Measurements from ENCODE around the gene USP13. TPM values are rescaled to one million over a fixed set of nuclear protein-coding genes. Genes with fewer than 3 reads are reported as not detected.

Gene USP13
- total RNA-seq, 2 experiments from 2014 or later = 25.8 to 49.7 TPM

DNA sequence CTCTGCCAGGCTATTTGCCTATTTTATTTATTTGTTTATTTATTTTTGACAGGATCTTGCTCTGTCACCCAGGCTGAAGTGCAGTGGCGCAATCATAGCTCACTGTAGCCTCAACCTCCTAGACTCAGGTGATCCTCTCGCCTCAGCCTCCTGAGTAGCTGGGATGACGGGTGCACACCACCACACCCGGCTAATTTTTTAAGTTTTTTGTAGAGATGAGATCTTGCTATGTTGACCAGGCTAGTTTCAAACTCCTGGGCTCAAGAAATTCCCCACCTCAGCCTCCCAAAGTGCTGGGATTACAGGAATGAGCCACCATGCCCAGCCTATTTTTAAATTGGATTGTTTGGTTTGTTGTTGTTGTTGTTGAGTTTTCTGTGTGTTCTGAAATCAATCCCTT is 42.8 kb upstream of the USP13 start:
- Histone ChIP-seq H3K36me3 (ENCODE audit: insufficient read depth, low read length) (peaks cover 29% of the 10 kb centered on the region), H4K20me1 (ENCODE audit: insufficient read depth, low read length) (no peaks in the 10 kb centered on the region), H3K9me2 (ENCODE audit: insufficient read depth, low read length) (no peaks in the 10 kb centered on the region), H3K79me2 (ENCODE audit: insufficient read depth, low read depth, low read length) (peaks cover 67% of the 10 kb centered on the region), H3K4me3 (ENCODE audit: low read depth, low read length, poor library complexity, severe bottlenecking) (no peak overlapping the region), H3K27ac (ENCODE audit: low read depth, low read length, poor library complexity, severe bottlenecking) (no peak overlapping the region), H2AFZ (ENCODE audit: low read length) (no peak overlapping the region), H3K9me3 (ENCODE audit: low read length) (no peaks in the 10 kb centered on the region), H3K4me2 (ENCODE audit: low read length) (no peak overlapping the region), H3K4me1 (ENCODE audit: insufficient read depth, low read length, poor library complexity, severe bottlenecking) (peaks cover 53% of the 10 kb centered on the region)
- intact Hi-C loops (cut with micrococcal nuclease; ENCODE audit: unreplicated experiment) = no loop called here
- ChIA-PET POLR2A (interaction anchor here (0.7 to 2.3 kb wide), 3 partner anchors 45 to 258 kb away, joined by 3 to 10 read pairs (median 3); no protein-coding TSS in a partner anchor), CTCF (ENCODE audit: unreplicated experiment) (no interaction called here)
- BruUV-seq (replicated peaks) = no TSS peak
- DNase-seq (ENCODE audit: low spot score) = no peak
- TF ChIP-seq, protein P1, sequence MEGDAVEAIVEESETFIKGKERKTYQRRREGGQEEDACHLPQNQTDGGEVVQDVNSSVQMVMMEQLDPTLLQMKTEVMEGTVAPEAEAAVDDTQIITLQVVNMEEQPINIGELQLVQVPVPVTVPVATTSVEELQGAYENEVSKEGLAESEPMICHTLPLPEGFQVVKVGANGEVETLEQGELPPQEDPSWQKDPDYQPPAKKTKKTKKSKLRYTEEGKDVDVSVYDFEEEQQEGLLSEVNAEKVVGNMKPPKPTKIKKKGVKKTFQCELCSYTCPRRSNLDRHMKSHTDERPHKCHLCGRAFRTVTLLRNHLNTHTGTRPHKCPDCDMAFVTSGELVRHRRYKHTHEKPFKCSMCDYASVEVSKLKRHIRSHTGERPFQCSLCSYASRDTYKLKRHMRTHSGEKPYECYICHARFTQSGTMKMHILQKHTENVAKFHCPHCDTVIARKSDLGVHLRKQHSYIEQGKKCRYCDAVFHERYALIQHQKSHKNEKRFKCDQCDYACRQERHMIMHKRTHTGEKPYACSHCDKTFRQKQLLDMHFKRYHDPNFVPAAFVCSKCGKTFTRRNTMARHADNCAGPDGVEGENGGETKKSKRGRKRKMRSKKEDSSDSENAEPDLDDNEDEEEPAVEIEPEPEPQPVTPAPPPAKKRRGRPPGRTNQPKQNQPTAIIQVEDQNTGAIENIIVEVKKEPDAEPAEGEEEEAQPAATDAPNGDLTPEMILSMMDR (conservative IDR thresholded peaks at IDR 0.05; ENCODE audit: low read length) = no peak
- TF ChIP-seq EZH2phosphoT487 (IDR thresholded peaks at IDR 0.05; ENCODE audit: borderline replicate concordance, low read depth, low read length) = no peak

DNA sequence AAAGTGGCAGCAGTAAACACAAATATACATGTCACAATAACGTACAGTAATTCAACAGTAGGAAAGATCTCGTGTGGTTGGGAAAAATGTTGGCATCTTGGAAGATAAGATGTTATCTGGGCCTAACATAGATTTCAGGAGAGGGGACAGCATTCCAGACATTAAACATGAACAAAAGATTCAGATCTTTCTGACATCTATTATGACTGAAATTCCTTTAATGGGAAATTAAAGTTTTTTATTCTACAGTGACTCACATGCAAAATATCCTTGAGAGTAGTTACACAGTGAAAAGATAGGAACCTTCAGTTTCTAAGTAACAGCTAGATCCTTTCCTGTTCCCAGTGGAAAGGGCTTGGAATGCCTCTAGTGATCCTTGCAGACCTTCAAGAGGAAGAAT is 39.0 kb upstream of the USP13 start:
- H3K9me3 ChIP-seq (ENCODE audit: low read length) = no peaks in the 10 kb centered on the region
- intact Hi-C loops (cut with micrococcal nuclease; ENCODE audit: unreplicated experiment) = no loop called here
- POLR2A ChIA-PET = interaction anchor here (1.0 to 2.3 kb wide), 3 partner anchors 9 to 43 kb away, joined by 3 to 9 read pairs (median 4); partner anchors contain the start of genes MRPL47 and NDUFB5
- no peak overlapping the region for H2AFZ ChIP-seq (ENCODE audit: low read length)
- no peak overlapping the region for H3K4me2 ChIP-seq (ENCODE audit: low read length)
- TF ChIP-seq, protein P1 (conservative IDR thresholded peaks at IDR 0.05; ENCODE audit: low read length) = no peak
- no peaks in the 10 kb centered on the region for H4K20me1 ChIP-seq (ENCODE audit: insufficient read depth, low read length)
- H3K4me1 ChIP-seq (ENCODE audit: insufficient read depth, low read length, poor library complexity, severe bottlenecking) = peaks cover 19% of the 10 kb centered on the region
- H3K4me3 ChIP-seq (ENCODE audit: low read depth, low read length, poor library complexity, severe bottlenecking) = no peak overlapping the region
- no peak for DNase-seq (ENCODE audit: low spot score)
- peaks cover 31% of the 10 kb centered on the region; the same call in 1 of the 2 replicates for H3K79me2 ChIP-seq (ENCODE audit: insufficient read depth, low read depth, low read length)
- BruUV-seq (replicated peaks) = no TSS peak
- CTCF ChIA-PET (ENCODE audit: unreplicated experiment) = no interaction called here
- H3K36me3 ChIP-seq (ENCODE audit: insufficient read depth, low read length) = peaks cover 44% of the 10 kb centered on the region
- H3K9me2 ChIP-seq (ENCODE audit: insufficient read depth, low read length) = no peaks in the 10 kb centered on the region
- no peak overlapping the region for H3K27ac ChIP-seq (ENCODE audit: low read depth, low read length, poor library complexity, severe bottlenecking)

DNA sequence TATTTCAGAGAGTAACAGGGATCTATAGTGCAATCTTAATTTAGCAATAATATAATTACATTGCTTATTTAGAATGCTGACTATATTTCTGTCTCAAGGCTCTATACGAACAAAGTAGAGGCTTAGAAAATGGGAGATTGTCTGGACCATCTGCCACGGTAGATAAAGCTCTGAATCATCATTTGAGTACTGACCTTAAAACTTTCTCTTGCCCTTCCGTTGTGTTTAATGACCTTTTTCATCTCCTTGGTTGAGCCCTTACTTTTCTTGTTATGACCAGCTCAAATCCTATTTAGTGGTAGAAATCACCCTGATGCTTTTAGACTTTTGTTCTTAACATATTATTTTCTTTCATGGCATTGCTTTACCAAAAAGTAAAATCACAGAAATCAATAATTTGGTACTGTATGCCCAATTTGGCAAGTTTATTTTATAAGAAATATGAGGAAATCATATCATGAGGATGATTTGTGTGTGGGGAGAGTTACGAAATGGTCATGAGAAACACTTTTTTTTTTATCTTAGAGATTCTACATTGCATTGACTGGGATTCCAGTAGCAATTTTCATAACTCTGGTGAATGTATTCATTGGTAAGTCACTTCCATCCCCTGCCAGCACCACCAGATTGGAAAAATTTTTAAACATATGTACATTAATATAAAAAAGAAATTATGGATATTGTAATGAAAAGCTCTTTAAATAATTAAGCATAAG is 37.2 kb upstream of the USP13 start:
- Histone ChIP-seq H3K4me3 (ENCODE audit: low read depth, low read length, poor library complexity, severe bottlenecking) (no peak overlapping the region), H3K36me3 (ENCODE audit: insufficient read depth, low read length) (peaks cover 43% of the 10 kb centered on the region), H3K9me2 (ENCODE audit: insufficient read depth, low read length) (no peaks in the 10 kb centered on the region), H3K79me2 (ENCODE audit: insufficient read depth, low read depth, low read length) (peaks cover 13% of the 10 kb centered on the region; the same call in 1 of the 2 replicates), H2AFZ (ENCODE audit: low read length) (no peak overlapping the region), H3K9me3 (ENCODE audit: low read length) (no peaks in the 10 kb centered on the region), H3K27ac (ENCODE audit: low read depth, low read length, poor library complexity, severe bottlenecking) (no peak overlapping the region), H3K4me1 (ENCODE audit: insufficient read depth, low read length, poor library complexity, severe bottlenecking) (peaks cover 10% of the 10 kb centered on the region), H3K4me2 (ENCODE audit: low read length) (no peak overlapping the region), H4K20me1 (ENCODE audit: insufficient read depth, low read length) (no peaks in the 10 kb centered on the region)
- POLR2A ChIA-PET = interaction anchor here (0.6 to 2.3 kb wide), 8 partner anchors 9 to 37 kb away, joined by 3 to 9 read pairs (median 4); partner anchors contain the start of genes MRPL47, NDUFB5 and USP13
- no peak for DNase-seq (ENCODE audit: low spot score)
- CTCF ChIA-PET (ENCODE audit: unreplicated experiment) = no interaction called here
- no TSS peak for BruUV-seq (replicated peaks)
- intact Hi-C loops (cut with micrococcal nuclease; ENCODE audit: unreplicated experiment) = no loop called here
- TF ChIP-seq, protein P1 (conservative IDR thresholded peaks at IDR 0.05; ENCODE audit: low read length) = no peak
- TF ChIP-seq EZH2phosphoT487 (IDR thresholded peaks at IDR 0.05; ENCODE audit: borderline replicate concordance, low read depth, low read length) = no peak

Data from OCI-LY7 (cell line).